Measurements from ENCODE around the gene CLPX.

GRCh38 chr15:65176056-65176455, 9.1 kb downstream of the CLPX start:
- TF ChIP-seq, protein P1, sequence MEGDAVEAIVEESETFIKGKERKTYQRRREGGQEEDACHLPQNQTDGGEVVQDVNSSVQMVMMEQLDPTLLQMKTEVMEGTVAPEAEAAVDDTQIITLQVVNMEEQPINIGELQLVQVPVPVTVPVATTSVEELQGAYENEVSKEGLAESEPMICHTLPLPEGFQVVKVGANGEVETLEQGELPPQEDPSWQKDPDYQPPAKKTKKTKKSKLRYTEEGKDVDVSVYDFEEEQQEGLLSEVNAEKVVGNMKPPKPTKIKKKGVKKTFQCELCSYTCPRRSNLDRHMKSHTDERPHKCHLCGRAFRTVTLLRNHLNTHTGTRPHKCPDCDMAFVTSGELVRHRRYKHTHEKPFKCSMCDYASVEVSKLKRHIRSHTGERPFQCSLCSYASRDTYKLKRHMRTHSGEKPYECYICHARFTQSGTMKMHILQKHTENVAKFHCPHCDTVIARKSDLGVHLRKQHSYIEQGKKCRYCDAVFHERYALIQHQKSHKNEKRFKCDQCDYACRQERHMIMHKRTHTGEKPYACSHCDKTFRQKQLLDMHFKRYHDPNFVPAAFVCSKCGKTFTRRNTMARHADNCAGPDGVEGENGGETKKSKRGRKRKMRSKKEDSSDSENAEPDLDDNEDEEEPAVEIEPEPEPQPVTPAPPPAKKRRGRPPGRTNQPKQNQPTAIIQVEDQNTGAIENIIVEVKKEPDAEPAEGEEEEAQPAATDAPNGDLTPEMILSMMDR (IDR thresholded peaks at IDR 0.05), result no peak
- TF ChIP-seq POLR2A (IDR thresholded peaks at IDR 0.05) (no peak), POLR2AphosphoS5 (IDR thresholded peaks at IDR 0.05; ENCODE audit: insufficient read depth in 1 of 2, low read depth in 1 of 2) (no peak)
